NCI-H1092 treated with DMSO at 0.1 percent for 48 hours (cell line): ENCODE measurements around the gene SLC25A26.

Experiments used
- DNase-seq: peaks from one replicate; lab custom pipeline; 2025; lab: John Stamatoyannopoulos, UW

Gene SLC25A26

GRCh38 chr3:66396888-66397287 lies 176.1 kb downstream of the SLC25A26 start:
- no peak for DNase-seq

DNA sequence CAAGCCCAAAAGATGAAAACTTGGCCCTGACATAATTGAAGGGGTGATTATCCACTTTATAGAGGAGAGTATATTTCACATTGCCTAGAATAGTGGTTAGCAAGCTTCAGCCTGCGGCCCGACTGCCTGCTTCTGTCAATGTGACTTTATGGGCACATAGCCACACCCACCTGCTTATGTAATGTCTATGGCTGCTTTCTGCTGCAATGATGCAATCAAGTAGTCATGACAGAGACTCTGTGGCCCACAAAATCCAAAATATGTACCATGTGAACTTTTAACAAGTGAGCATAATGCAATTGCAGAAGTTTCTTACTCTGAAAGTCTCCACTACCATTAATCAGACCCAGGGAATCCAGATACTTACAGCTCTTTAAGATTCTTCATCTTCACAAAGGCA lies 176.9 kb downstream of the SLC25A26 start:
- no peak for DNase-seq

DNA sequence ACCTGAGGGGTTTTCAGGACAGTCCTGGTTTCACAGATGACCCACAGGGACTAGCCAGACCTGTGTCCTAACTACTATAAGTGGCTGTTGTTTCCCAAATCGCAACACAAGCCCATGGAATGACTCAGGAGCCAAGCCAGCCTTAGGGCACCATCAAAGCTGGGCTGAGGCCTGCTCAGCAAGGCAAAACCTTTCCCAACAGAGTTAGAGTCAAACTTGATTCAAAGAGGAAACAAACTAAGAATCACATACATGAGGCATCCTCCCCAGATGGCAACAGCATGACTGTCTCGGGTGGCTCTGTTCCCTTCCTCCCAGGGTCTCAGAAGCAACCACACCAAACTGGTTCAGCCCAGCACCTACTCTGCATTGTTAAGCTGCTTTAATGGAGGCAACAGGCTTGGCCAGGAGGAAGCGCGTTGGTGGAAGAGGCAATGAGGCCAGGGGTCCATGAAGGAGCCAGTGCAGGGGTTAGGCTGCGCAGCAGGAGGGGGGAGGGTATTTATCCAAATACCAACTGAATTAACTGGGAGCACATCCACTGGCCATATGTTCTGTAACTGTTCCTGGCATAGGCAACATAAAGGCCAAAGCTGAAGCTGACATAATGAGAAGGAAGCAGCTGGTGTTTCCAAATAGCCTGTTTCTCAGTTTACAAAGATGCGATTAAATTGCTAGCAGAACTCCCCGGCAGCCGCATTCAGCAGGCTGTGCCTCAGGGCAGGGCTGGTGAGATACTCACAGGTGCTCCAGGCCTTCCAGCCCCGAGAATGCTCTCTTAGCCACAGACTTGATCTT lies 177.6 kb downstream of the SLC25A26 start:
- DNase-seq = peak; percentile 76

DNA sequence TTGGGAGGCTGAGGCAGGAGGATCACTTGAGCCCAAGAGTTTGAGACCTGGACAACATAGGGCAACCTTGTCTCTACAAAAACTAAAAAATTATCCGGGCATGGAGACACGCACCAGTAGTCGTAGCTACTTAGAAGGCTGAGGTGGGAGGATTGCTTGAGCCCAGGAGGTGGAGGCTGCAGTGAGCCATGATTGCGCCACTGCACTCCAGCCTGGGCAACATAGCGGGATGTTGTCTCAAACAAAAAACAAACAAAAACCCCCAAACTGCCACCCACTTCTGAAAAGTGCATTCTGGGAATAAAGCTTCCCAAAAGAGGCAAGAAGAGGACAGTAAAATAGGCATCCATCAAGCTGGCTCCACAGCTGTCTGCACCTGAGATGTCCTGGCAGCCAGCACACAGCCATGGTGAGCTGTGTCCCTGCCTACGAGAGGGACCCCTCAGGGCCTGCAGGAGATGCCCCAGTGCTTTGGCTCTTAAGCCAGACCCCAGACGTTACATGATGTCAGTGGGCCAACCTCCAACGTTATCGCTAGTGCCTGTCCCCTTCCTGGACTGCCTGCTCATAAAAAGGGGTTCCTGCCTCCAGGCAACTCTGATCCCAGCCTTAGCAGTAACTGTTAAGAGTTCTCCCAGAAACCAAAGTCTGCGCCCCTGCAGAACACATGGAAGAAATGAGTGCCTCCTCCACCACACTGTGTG lies 178.9 kb downstream of the SLC25A26 start:
- no peak for DNase-seq

DNA sequence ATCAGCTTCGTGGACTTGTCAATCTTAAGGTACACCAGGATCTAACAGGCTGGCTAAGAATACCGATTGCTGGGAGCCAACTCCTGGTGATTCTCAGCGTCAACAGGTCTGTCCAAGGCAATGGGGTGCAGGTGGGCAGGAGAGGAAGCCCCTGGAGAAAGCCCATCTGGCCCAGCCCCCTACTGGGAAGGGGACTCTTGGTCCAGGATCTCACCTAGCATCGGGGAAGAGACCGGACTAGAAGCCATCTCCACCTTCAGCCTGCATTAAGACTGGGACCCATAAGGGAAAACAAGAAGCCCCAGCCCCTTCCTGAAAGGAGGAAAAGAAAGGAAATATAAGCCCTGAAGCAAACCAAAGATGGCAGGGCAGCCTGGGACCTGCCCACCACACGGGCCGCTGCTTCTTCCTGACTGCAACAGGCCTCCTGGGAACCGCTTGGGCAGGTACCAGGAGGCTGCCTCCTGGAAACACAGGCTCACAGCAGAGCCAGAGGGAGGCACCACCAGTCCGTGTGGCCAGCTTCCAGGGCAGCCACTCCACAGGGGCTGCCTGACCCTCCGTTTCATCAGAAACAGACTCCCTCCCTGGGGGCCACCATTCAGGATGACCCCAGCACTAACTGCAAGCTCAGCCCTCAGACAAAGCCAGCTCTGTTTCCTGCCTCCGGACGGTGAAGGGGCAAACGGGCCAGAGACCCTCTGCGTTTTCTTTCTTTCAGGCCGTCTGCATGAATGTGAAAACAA lies 179.8 kb downstream of the SLC25A26 start:
- DNase-seq = no peak

- no peak for DNase-seq
These were observed 180.4 kb downstream of the SLC25A26 start for GRCh38 chr3:66401157-66401550.

- no peak for DNase-seq
These were observed 181.1 kb downstream of the SLC25A26 start for GRCh38 chr3:66401675-66402491.

DNA sequence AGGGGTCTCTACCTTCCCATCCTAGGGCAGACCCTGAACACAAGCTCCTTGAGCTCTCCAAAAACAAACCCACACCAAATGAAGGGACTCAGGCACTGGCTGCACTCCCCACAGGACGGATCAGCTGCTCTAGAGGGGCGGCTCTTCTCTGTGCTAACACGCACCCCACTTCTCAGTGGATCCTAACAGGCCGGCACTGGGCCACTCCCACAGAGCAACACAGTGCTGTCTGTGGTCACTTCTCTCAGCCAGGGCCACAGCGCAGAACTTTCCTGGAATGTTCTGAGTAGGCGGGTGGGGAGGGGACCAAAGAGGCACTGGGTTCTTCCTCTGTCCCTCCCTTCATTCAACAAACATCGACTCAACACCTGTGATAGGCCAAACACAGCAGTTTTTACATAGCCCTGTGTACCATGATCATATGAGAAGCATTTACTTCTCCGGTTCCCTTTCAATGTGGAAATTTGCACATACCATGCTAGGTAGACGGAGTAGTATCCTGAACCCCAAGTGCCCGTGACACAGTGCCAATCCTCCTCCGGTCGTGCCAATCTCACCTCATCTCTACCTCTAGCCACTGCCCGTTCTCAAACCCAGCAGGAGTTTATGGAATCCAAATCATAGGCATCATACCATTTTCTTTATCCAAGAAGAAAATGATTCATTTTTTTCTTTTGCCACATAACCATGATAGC lies 181.9 kb downstream of the SLC25A26 start:
- no peak for DNase-seq

DNA sequence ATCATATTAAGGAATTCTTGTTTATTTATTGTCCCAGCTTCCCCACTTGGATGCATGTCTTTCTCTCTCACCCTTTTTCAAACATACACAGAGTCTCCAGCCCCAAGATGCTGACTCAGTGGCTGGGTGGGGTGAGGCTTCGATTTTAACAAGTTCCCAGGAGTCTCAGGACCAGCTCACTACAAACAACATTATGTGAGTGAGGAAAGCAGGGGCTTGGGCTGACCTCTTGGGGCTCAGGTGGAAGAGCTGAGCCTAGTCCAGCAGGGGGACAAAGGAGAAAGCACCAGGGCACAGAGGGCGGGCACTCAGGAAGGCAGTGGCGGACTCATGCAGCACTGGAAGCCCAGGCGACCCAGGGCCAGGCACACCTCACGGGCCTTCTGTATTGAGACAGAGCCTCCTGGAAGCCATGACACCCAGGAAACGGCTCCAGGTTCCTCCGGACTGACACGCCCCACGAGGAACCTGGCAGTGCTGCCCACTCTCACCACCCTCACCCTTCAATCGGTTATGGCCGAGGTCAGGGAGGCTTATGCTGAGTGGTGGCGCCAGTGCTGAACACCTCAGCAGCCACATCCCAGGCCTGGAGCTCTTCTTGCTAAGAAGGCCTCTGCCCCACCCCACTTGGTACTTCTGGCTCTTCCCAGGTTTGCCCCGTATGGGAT lies 182.7 kb downstream of the SLC25A26 start:
- no peak for DNase-seq

GRCh38 chr3:66404197-66404596 lies 183.4 kb downstream of the SLC25A26 start:
- DNase-seq = no peak

GRCh38 chr3:66404903-66405700 lies 184.3 kb downstream of the SLC25A26 start:
- DNase-seq = no peak

DNA sequence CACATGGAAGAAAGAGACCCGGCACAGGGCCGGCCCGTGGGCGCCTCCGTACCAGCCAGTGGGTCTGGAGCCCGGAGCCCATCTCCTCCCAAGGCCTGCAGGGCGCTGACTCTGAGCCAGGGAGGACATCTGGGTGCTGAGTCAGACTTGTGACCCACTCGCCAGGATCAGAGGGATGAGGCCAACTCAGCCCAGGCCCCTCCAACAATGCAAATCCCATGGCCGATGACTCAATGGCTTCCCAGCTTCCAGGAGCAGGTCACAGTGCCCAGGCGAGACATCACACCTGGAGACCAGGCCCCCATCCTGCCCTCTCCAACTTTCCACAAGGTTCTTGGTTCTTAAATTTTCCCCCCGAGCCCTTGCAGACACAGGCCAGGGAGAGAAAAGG lies 184.9 kb downstream of the SLC25A26 start:
- no peak for DNase-seq

DNA sequence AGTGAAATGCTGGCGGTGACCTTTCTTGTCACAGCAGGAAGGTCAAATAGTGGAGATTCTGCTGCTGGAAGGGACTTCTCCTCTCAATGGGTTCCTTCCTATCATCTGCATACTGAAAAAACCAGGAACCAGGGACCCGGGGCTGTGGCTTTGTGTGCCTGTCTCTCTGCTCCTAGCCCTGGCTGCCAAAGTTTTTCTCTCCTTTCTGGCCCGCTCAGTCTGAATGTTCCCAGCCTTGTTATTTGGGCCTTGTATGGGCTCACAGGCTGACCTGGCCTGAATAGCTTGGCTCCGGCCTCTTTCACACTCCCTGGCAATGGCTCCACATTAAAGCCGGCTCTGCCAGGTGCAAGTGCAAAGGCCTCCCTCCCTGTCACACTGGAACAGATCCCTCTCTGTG lies 185.4 kb downstream of the SLC25A26 start:
- no peak for DNase-seq

GRCh38 chr3:66406831-66407610 lies 186.2 kb downstream of the SLC25A26 start:
- DNase-seq = no peak

DNA sequence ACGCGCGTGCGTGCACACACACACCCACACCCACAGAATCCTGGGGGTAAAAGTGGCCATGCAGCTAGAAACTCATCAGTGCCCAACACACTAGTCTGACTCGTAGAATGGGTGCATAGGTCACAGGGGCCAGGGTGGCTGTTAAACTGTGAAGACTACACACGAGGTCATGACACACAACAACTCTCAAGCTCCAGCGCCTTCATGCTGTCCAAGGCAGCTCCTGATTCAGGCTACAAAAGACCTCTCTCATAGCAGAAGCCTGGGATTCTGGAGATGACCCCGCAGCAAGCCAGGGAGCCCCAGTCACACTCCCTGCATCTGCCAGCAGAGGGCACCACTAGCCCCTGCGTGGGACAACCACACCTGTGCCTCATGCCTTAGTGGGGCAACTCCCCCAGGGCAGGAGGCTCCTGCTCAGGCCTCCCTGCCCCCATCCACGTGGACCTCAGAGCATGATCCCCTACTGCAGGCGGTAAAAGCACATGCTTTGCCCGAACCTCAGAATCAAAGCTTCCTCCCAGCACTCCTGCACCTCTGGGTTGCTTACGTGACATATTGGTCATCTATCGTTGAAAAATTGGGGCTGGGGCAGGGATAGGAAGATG lies 186.9 kb downstream of the SLC25A26 start:
- DNase-seq = peak; percentile 2

- no peak for DNase-seq
These were observed 189.3 kb downstream of the SLC25A26 start for GRCh38 chr3:66409771-66410754.

DNA sequence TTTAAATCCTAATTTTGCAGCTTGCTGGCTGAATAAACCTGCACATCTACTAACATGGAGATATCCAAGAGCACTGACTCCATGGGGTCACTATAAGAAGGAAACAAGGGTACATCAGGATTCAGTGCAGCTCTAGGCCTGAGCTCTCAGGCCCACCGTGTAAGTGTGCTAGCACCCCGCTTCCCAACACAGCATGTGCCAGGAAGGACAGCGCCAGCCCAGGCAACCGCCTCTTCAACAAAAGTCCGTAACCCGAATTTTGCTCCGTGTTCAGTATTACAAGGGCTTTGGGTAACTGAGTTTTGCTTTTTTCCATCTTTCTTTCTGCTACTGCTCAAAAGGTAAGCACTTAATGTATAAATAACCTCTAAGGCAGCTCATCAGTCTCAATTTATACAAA lies 190.2 kb downstream of the SLC25A26 start:
- no peak for DNase-seq

GRCh38 chr3:66411474-66411873 lies 190.7 kb downstream of the SLC25A26 start:
- DNase-seq = no peak
